ENCODE measurements around the gene DNAJC28. TPM values are rescaled to one million over a fixed set of nuclear protein-coding genes. Genes with fewer than 3 reads are reported as not detected.
A peak's percentile ranks its signal among the peaks of the same experiment; 100 is the strongest.

Gene DNAJC28
- 2.0 TPM for polyA plus RNA-seq (2013)

- POLR2A ChIA-PET: interaction anchor here (0.8 to 2.4 kb wide), 3 partner anchors 12 to 72 kb away, joined by 3 to 26 read pairs (median 3); partner anchors contain the start of gene TMEM50B
- peaks cover 2 to 14% (median 9%) of the 10 kb centered on the region in 4 experiments for H3K4me1 ChIP-seq (ENCODE audit: control extremely low read depth in 1 of 4, control insufficient read depth in 4 of 4, insufficient read depth in 4 of 4, low read length in 3 of 4)
- H3K36me3 ChIP-seq (ENCODE audit: control insufficient read depth in 4 of 4, insufficient read depth in 4 of 4, low read length in 3 of 4): no peaks in the 10 kb centered on the region
- CTCF ChIA-PET: interaction anchor here (1.6 to 1.8 kb wide), 3 partner anchors 11 to 47 kb away, joined by 3 to 13 read pairs (median 3); partner anchors contain the start of gene TMEM50B
- peak within 1 kb of the TSS; percentile 58 to 81 for H3K27ac ChIP-seq (ENCODE audit: insufficient read depth in 1 of 2, low read depth in 1 of 2, low read length in 2 of 2, poor library complexity in 1 of 2, severe bottlenecking in 2 of 2)
- peak within 1 kb of the TSS; percentile 71 to 97 (median 92) for H3K4me3 ChIP-seq (ENCODE audit: control insufficient read depth in 1 of 7, extremely low read depth in 1 of 7, insufficient read depth in 4 of 7, low read depth in 2 of 7, low read length in 6 of 7)
- no peaks in the 10 kb centered on the region for H3K27me3 ChIP-seq (replicated peaks in 2 of 5; ENCODE audit: control insufficient read depth in 4 of 5, insufficient read depth in 5 of 5, low read length in 4 of 5)
- DNase-seq: peak; percentile 96 to 99 (median 97)
- no peaks in the 10 kb centered on the region for H3K9me3 ChIP-seq (ENCODE audit: control extremely low read depth in 1 of 5, control insufficient read depth in 4 of 5, insufficient read depth in 2 of 5, low read depth in 1 of 5, low read length in 4 of 5)
- under 1% methylated on average over 45 of the region's 52 CpGs for WGBS (ENCODE audit: insufficient coverage)
Observed at GRCh38 chr21:33491373-33492102, at the start of gene DNAJC28. Gene DNAJC28 (minus strand): TSS chr21:33491716. CDS start chr21:33489393, 2,323 bp downstream.

GRCh38 chr21:33541105-33541711, 49.7 kb upstream of the DNAJC28 start:
- H3K4me3 ChIP-seq (ENCODE audit: control insufficient read depth in 1 of 7, extremely low read depth in 1 of 7, insufficient read depth in 4 of 7, low read depth in 2 of 7, low read length in 6 of 7): peak overlapping the region; percentile 3 to 99 (median 95)
- H3K36me3 ChIP-seq (ENCODE audit: control insufficient read depth in 4 of 4, insufficient read depth in 4 of 4, low read length in 3 of 4): peaks cover 7 to 34% (median 17%) of the 10 kb centered on the region in 4 experiments
- 84% methylated on average over 14 of the region's 19 CpGs for WGBS (ENCODE audit: insufficient coverage)
- H3K27ac ChIP-seq (ENCODE audit: insufficient read depth in 1 of 2, low read depth in 1 of 2, low read length in 2 of 2, poor library complexity in 1 of 2, severe bottlenecking in 2 of 2): peak overlapping the region; percentile 100
- H3K27me3 ChIP-seq (replicated peaks in 2 of 5; ENCODE audit: control insufficient read depth in 4 of 5, insufficient read depth in 5 of 5, low read length in 4 of 5): no peaks in the 10 kb centered on the region
- peaks cover 19 to 40% (median 28%) of the 10 kb centered on the region in 4 experiments for H3K4me1 ChIP-seq (ENCODE audit: control extremely low read depth in 1 of 4, control insufficient read depth in 4 of 4, insufficient read depth in 4 of 4, low read length in 3 of 4)
- CTCF ChIA-PET: interaction anchor here (1.0 kb wide), 1 partner anchor 65 kb away, joined by 3 read pairs; no protein-coding TSS in a partner anchor
- H3K9me3 ChIP-seq (ENCODE audit: control extremely low read depth in 1 of 5, control insufficient read depth in 4 of 5, insufficient read depth in 2 of 5, low read depth in 1 of 5, low read length in 4 of 5): no peaks in the 10 kb centered on the region
- no peak for DNase-seq
- POLR2A ChIA-PET: no interaction called here

- Histone ChIP-seq H3K27ac (ENCODE audit: insufficient read depth in 1 of 2, low read depth in 1 of 2, low read length in 2 of 2, poor library complexity in 1 of 2, severe bottlenecking in 2 of 2) (peak overlapping the region in 1 of 2 experiments; percentile 100), H3K36me3 (ENCODE audit: control insufficient read depth in 4 of 4, insufficient read depth in 4 of 4, low read length in 3 of 4) (peaks cover 7 to 37% (median 21%) of the 10 kb centered on the region in 4 experiments), H3K9me3 (ENCODE audit: control extremely low read depth in 1 of 5, control insufficient read depth in 4 of 5, insufficient read depth in 2 of 5, low read depth in 1 of 5, low read length in 4 of 5) (no peaks in the 10 kb centered on the region), H3K4me1 (ENCODE audit: control extremely low read depth in 1 of 4, control insufficient read depth in 4 of 4, insufficient read depth in 4 of 4, low read length in 3 of 4) (peaks cover 19 to 36% (median 26%) of the 10 kb centered on the region in 4 experiments), H3K4me3 (ENCODE audit: control insufficient read depth in 1 of 7, extremely low read depth in 1 of 7, insufficient read depth in 4 of 7, low read depth in 2 of 7, low read length in 6 of 7) (peak overlapping the region in 4 of 7 experiments; percentile 93 to 99 (median 97)), H3K27me3 (replicated peaks in 2 of 5; ENCODE audit: control insufficient read depth in 4 of 5, insufficient read depth in 5 of 5, low read length in 4 of 5) (no peaks in the 10 kb centered on the region)
- no peak for DNase-seq
- 50% methylated on average over 1 of the region's 3 CpGs for WGBS (ENCODE audit: insufficient coverage)
- POLR2A ChIA-PET: no interaction called here
- CTCF ChIA-PET: interaction anchor here (1.0 kb wide), 1 partner anchor 65 kb away, joined by 3 read pairs; no protein-coding TSS in a partner anchor
Observed at GRCh38 chr21:33540711-33541104, 49.2 kb upstream of the DNAJC28 start.

- ChIA-PET POLR2A (interaction anchor here (0.6 kb wide), 1 partner anchor 59 kb away, joined by 3 read pairs; the partner anchor contains the start of gene TMEM50B), CTCF (no interaction called here)
- DNase-seq: no peak
- Histone ChIP-seq H3K4me1 (ENCODE audit: control extremely low read depth in 1 of 4, control insufficient read depth in 4 of 4, insufficient read depth in 4 of 4, low read length in 3 of 4) (peaks cover 15 to 25% (median 19%) of the 10 kb centered on the region in 4 experiments), H3K27ac (ENCODE audit: insufficient read depth in 1 of 2, low read depth in 1 of 2, low read length in 2 of 2, poor library complexity in 1 of 2, severe bottlenecking in 2 of 2) (peak overlapping the region in 1 of 2 experiments; percentile 100), H3K9me3 (ENCODE audit: control extremely low read depth in 1 of 5, control insufficient read depth in 4 of 5, insufficient read depth in 2 of 5, low read depth in 1 of 5, low read length in 4 of 5) (no peaks in the 10 kb centered on the region), H3K4me3 (ENCODE audit: control insufficient read depth in 1 of 7, extremely low read depth in 1 of 7, insufficient read depth in 4 of 7, low read depth in 2 of 7, low read length in 6 of 7) (no peak overlapping the region), H3K27me3 (replicated peaks in 2 of 5; ENCODE audit: control insufficient read depth in 4 of 5, insufficient read depth in 5 of 5, low read length in 4 of 5) (no peaks in the 10 kb centered on the region), H3K36me3 (ENCODE audit: control insufficient read depth in 4 of 4, insufficient read depth in 4 of 4, low read length in 3 of 4) (peaks cover 9 to 46% (median 29%) of the 10 kb centered on the region in 4 experiments)
- no CpG with 5 or more reads among the region's 4 CpGs for WGBS (ENCODE audit: insufficient coverage)
Observed at GRCh38 chr21:33539616-33540015, 48.1 kb upstream of the DNAJC28 start.

GRCh38 chr21:33537212-33537611, 45.7 kb upstream of the DNAJC28 start:
- CTCF ChIA-PET: no interaction called here

GRCh38 chr21:33531007-33531406, 39.5 kb upstream of the DNAJC28 start:
- Histone ChIP-seq H3K27me3 (replicated peaks in 2 of 5; ENCODE audit: control insufficient read depth in 4 of 5, insufficient read depth in 5 of 5, low read length in 4 of 5) (no peaks in the 10 kb centered on the region), H3K9me3 (ENCODE audit: control extremely low read depth in 1 of 5, control insufficient read depth in 4 of 5, insufficient read depth in 2 of 5, low read depth in 1 of 5, low read length in 4 of 5) (no peaks in the 10 kb centered on the region), H3K4me1 (ENCODE audit: control extremely low read depth in 1 of 4, control insufficient read depth in 4 of 4, insufficient read depth in 4 of 4, low read length in 3 of 4) (no peaks in the 10 kb centered on the region), H3K4me3 (ENCODE audit: control insufficient read depth in 1 of 7, extremely low read depth in 1 of 7, insufficient read depth in 4 of 7, low read depth in 2 of 7, low read length in 6 of 7) (no peak overlapping the region), H3K27ac (ENCODE audit: insufficient read depth in 1 of 2, low read depth in 1 of 2, low read length in 2 of 2, poor library complexity in 1 of 2, severe bottlenecking in 2 of 2) (no peak overlapping the region), H3K36me3 (ENCODE audit: control insufficient read depth in 4 of 4, insufficient read depth in 4 of 4, low read length in 3 of 4) (peaks cover 26 to 93% (median 74%) of the 10 kb centered on the region in 4 experiments)
- CTCF ChIA-PET: no interaction called here
- no CpG with 5 or more reads among the region's 3 CpGs for WGBS (ENCODE audit: insufficient coverage)
- POLR2A ChIA-PET: no interaction called here
- DNase-seq: no peak

More at GRCh38 chr21:33537212-33537611, 45.7 kb upstream of the DNAJC28 start:
- H3K4me3 ChIP-seq (ENCODE audit: control insufficient read depth in 1 of 7, extremely low read depth in 1 of 7, insufficient read depth in 4 of 7, low read depth in 2 of 7, low read length in 6 of 7): no peak overlapping the region
- DNase-seq: no peak
- peaks cover 5 to 16% (median 13%) of the 10 kb centered on the region in 4 experiments for H3K4me1 ChIP-seq (ENCODE audit: control extremely low read depth in 1 of 4, control insufficient read depth in 4 of 4, insufficient read depth in 4 of 4, low read length in 3 of 4)
- no peaks in the 10 kb centered on the region for H3K9me3 ChIP-seq (ENCODE audit: control extremely low read depth in 1 of 5, control insufficient read depth in 4 of 5, insufficient read depth in 2 of 5, low read depth in 1 of 5, low read length in 4 of 5)
- POLR2A ChIA-PET: no interaction called here
- WGBS (ENCODE audit: insufficient coverage): no CpG with 5 or more reads among the region's 2 CpGs
- H3K27ac ChIP-seq (ENCODE audit: insufficient read depth in 1 of 2, low read depth in 1 of 2, low read length in 2 of 2, poor library complexity in 1 of 2, severe bottlenecking in 2 of 2): no peak overlapping the region
- H3K36me3 ChIP-seq (ENCODE audit: control insufficient read depth in 4 of 4, insufficient read depth in 4 of 4, low read length in 3 of 4): peaks cover 16 to 67% (median 44%) of the 10 kb centered on the region in 4 experiments
- H3K27me3 ChIP-seq (replicated peaks in 2 of 5; ENCODE audit: control insufficient read depth in 4 of 5, insufficient read depth in 5 of 5, low read length in 4 of 5): no peaks in the 10 kb centered on the region

All from common myeloid progenitor, CD34-positive (primary cell).